GM23248 (cell line): ENCODE results near the gene ENPP6. TPM values are rescaled to one million over a fixed set of nuclear protein-coding genes. Genes with fewer than 3 reads are reported as not detected.

Source experiments
- DNase-seq: peaks from one replicate; pipeline ENCODE4 v3.0.0-alpha.2; 2015
- H2AFZ ChIP-seq: fragments of 200-600 bp; sonication (generic); 2 replicates; pipeline ENCODE4 v1.6.1; 2016; ENCODE audit warnings: antibody characterized with exemption
- H3F3A ChIP-seq: fragments of 200-600 bp; sonication (generic); 2 replicates; pipeline ENCODE4 v1.6.1; 2016; ENCODE audit warnings: mild to moderate bottlenecking, antibody characterized with exemption, mixed run types; ENCODE audit not compliant: insufficient read depth
- H3K27ac ChIP-seq: fragments of 200-600 bp; sonication (generic); 2 replicates; pipeline ENCODE4 v1.5.1; 2016; ENCODE audit warnings: mild to moderate bottlenecking
- H3K27me3 ChIP-seq: fragments of 200-600 bp; sonication (generic); replicated peaks from 2 replicates; pipeline ENCODE4 v1.6.1; 2016; ENCODE audit warnings: mild to moderate bottlenecking; ENCODE audit not compliant: insufficient read depth
- H3K36me3 ChIP-seq: fragments of 200-600 bp; sonication (generic); 2 replicates; pipeline ENCODE4 v1.6.1; 2016; ENCODE audit warnings: low read depth, mild to moderate bottlenecking
- H3K4me1 ChIP-seq: fragments of 200-600 bp; sonication (generic); 2 replicates; pipeline ENCODE4 v1.6.1; 2016; ENCODE audit warnings: mild to moderate bottlenecking; ENCODE audit not compliant: insufficient read depth
- H3K4me2 ChIP-seq: fragments of 200-600 bp; sonication (generic); one replicate; pipeline ENCODE4 v1.6.1; 2016; ENCODE audit warnings: mild to moderate bottlenecking; ENCODE audit not compliant: unreplicated experiment
- H3K4me3 ChIP-seq: fragments of 200-600 bp; sonication (generic); 2 replicates; pipeline ENCODE4 v1.5.1; 2016; ENCODE audit warnings: mild to moderate bottlenecking
- H3K79me2 ChIP-seq: fragments of 200-600 bp; sonication (generic); 2 replicates; pipeline ENCODE4 v1.6.1; 2016; ENCODE audit warnings: mild to moderate bottlenecking; ENCODE audit not compliant: insufficient read depth
- H3K9ac ChIP-seq: fragments of 200-600 bp; sonication (generic); 2 replicates; pipeline ENCODE4 v1.6.1; 2016; ENCODE audit warnings: mild to moderate bottlenecking
- H3K9me2 ChIP-seq: fragments of 200-600 bp; sonication (generic); 2 replicates; pipeline ENCODE4 v1.6.1; 2016; ENCODE audit warnings: mixed run types, mild to moderate bottlenecking, moderate library complexity; ENCODE audit not compliant: insufficient read depth
- H3K9me3 ChIP-seq: fragments of 200-600 bp; sonication (generic); one replicate; pipeline ENCODE4 v1.6.1; 2017; ENCODE audit warnings: low read depth
- H4K20me1 ChIP-seq: fragments of 200-600 bp; sonication (generic); 2 replicates; pipeline ENCODE4 v1.6.0; 2016; ENCODE audit not compliant: insufficient read depth
- EZH2 ChIP-seq: fragments of 200-600 bp; sonication (generic); IDR thresholded peaks from 2 replicates; pipeline ENCODE4 v1.6.1; 2018; ENCODE audit warnings: antibody characterized with exemption, mild to moderate bottlenecking; ENCODE audit not compliant: insufficient read depth, poor library complexity, severe bottlenecking
- EZH2phosphoT487 ChIP-seq: fragments of 200-600 bp; sonication (generic); IDR thresholded peaks from 2 replicates; pipeline ENCODE4 v1.6.1; 2018; ENCODE audit warnings: antibody characterized with exemption, moderate library complexity, mild to moderate bottlenecking, low read depth; ENCODE audit not compliant: insufficient read depth
- WGBS, 2 experiments: methylation state at CpG; one replicate each; pipeline ENCODE4 v1.1.6; 2015 to 2017; ENCODE audit warnings: low lambda C conversion rate in 2 of 2, low coverage in 1 of 2; ENCODE audit errors: missing lambda C conversion rate in 2 of 2; 5-methylcytosine and 5-hydroxymethylcytosine counted together
- in situ Hi-C: fragments of 300-500 bp; cut with MboI; formaldehyde crosslinking; loops from 2 replicates; pipeline ENCODE4 v1.15.0; 2020
- polyA plus RNA-seq: library from polyadenylated mRNA; unstranded; fragments of >200 nt; fragmentation: Nextera tagmentation; extraction: Ambion mirVana; gene quantifications from 2 replicates; pipeline ENCODE4 v1.2.1, GENCODE V29; 2016
- total RNA-seq: library from RNA; depleted of rRNA; stranded (reverse); fragments of >200 nt; shearing (Covaris generic); gene quantifications from 2 replicates; pipeline ENCODE4 v1.2.3, GENCODE V29; 2014

ENPP6 gene
- total and polyA plus RNA-seq, 2 experiments from 2014 or later: not detected

DNA sequence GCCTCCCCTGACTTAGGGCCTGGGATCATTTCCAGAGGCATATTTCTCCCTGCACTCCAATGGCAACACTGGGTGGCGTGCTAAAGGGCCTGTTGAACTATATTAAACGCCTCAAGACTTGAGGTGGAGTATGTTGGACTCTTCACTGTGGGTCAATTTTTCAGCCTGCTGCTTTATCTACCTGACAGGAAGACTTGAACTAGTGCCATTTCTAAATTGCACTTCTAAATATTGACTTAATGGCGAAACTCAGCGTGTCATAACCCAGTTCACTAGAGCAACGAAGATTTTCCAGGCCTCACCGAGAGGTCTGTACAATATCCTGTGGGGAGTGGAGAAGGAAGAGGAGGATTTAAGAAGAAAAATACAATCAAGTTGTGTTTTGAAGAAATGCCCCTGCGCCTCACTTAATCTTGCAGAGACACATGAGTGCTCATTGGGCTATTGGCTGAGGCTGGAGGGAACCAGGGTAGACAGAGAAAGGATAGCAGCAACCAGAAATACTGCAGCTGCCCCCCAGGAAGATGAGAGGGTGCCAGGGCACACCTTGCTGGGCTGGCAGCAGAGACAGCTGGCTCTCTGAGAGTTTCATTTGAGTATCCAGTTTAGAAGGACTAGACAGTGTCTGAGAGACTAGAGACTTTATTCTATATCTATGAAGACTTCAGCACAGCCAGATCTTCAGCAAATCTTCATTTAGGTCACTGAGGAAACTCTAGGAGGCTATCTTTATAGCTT is 67.4 kb downstream of the ENPP6 start:
- H3F3A ChIP-seq: no peaks in the 10 kb centered on the region
- H3K9me2 ChIP-seq: no peaks in the 10 kb centered on the region
- H2AFZ ChIP-seq: no peak overlapping the region
- no peaks in the 10 kb centered on the region for H3K27me3 ChIP-seq
- H3K4me1 ChIP-seq: peaks cover 4% of the 10 kb centered on the region; the same call in 1 of the 2 replicates
- H3K36me3 ChIP-seq: no peaks in the 10 kb centered on the region
- no peak overlapping the region for H3K27ac ChIP-seq
- H4K20me1 ChIP-seq: no peaks in the 10 kb centered on the region
- no peak overlapping the region for H3K4me3 ChIP-seq
- no peak for TF ChIP-seq EZH2phosphoT487
- no peak for TF ChIP-seq EZH2
- no peak for DNase-seq
- in situ Hi-C loops: no loop called here
- H3K9me3 ChIP-seq: no peaks in the 10 kb centered on the region
- WGBS, 2 experiments: 50 to 52% methylated on average over 7 of the region's 7 CpGs
- H3K79me2 ChIP-seq: no peaks in the 10 kb centered on the region
- no peak overlapping the region for H3K4me2 ChIP-seq
- H3K9ac ChIP-seq: no peak overlapping the region

DNA sequence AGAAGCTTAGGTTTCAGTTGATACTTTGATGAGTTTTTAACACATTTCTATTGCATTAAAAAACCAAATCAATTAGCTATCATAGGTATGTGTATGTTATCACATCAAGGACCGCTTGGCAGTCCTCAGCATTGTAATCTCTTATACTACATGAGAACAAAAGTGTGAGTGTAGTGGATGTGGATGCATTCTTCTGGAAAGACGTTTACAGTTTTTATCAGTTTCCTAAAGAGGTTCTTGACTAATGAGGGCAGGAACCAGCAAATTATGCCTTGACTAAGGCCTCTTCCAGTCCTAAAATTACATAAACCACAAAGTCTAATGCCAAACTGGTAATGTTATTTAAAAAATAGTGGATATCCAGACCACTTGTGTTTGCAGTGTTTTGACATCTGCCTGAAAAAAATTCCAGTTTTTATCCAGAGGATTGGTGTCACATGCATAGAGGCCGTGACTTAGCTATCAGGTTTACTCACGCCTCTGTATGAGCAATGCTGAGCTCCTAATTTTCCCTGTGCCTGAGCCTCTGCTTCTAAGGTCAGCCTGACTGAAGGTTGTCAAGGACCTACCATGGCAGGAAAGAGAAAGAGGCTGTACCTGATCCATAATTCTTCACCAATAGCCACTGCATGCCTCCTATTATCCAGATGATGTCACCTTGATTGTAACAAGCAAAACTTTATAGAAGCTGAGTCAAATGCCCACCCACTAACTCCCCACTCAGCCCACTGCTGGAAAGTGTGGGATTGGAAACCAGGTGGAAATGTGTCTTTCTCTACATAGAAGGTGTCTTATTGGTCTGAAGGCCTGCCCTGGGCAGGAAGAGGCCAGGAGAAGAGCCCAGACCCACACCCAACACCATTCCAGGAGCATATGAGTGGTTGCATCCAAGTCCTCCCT is 68.7 kb downstream of the ENPP6 start:
- WGBS, 2 experiments: 26 to 28% methylated on average over 4 of the region's 4 CpGs
- H3K9ac ChIP-seq: no peak overlapping the region
- no peak overlapping the region for H3K4me3 ChIP-seq
- H3K27ac ChIP-seq: no peak overlapping the region
- in situ Hi-C loops: no loop called here
- H3F3A ChIP-seq: no peaks in the 10 kb centered on the region
- no peaks in the 10 kb centered on the region for H3K79me2 ChIP-seq
- H2AFZ ChIP-seq: no peak overlapping the region
- peak; percentile 25 for DNase-seq
- peaks cover 4% of the 10 kb centered on the region; the same call in 1 of the 2 replicates for H3K4me1 ChIP-seq
- TF ChIP-seq EZH2 (no peak), EZH2phosphoT487 (no peak)
- H3K4me2 ChIP-seq: no peak overlapping the region
- H3K9me3 ChIP-seq: no peaks in the 10 kb centered on the region
- H3K36me3 ChIP-seq: no peaks in the 10 kb centered on the region
- no peaks in the 10 kb centered on the region for H4K20me1 ChIP-seq
- no peaks in the 10 kb centered on the region for H3K9me2 ChIP-seq
- H3K27me3 ChIP-seq: no peaks in the 10 kb centered on the region

DNA sequence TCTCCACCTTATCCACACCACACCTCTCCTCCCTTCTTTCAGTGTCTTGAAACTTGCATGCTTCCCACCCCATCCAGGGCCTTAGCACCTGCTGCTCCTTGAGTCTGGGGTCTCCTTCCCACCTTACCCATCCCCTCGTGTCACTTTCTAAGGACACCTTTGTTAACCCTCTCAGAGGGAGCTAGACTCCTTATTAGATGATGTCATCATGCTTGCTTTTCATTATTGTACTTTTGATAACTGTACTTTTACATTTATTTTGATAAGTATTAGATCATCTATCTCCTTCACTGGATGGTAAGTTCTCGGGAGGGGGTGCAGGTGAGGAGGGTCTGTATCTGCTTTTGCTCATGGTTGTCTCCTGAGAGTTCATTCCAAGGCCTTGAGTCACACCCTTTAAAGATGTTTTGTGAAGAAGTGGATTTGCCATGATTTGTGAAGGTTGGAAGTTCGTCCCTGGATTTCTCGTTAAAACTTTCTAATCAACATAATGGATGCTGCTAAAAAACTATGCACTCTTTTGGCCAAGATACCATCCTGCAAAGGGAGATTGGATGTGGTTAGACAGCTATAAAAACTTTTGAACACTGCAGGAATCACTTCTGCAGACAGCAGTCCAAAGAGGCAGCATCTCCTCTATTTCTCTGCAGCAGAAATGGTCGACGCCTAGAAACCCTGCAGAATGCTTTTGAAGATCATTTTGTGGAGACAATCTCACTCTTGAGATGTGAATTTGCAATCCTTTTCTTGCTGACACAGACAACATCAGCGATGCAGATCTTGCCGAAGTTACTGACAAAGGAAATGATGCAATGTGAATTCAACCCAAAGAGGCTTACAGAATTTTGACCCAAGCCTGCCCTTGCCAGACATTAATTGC is 69.6 kb downstream of the ENPP6 start:
- H3K79me2 ChIP-seq: no peaks in the 10 kb centered on the region
- H3K9ac ChIP-seq: no peak overlapping the region
- H3K4me3 ChIP-seq: no peak overlapping the region
- H3K4me1 ChIP-seq: peaks cover 4% of the 10 kb centered on the region; the same call in 1 of the 2 replicates
- no peaks in the 10 kb centered on the region for H3F3A ChIP-seq
- TF ChIP-seq EZH2phosphoT487: no peak
- TF ChIP-seq EZH2: no peak
- WGBS, 2 experiments: 5 to 6% methylated on average over 8 of the region's 8 CpGs
- H3K27me3 ChIP-seq: no peaks in the 10 kb centered on the region
- no peak overlapping the region for H3K27ac ChIP-seq
- in situ Hi-C loops: no loop called here
- H2AFZ ChIP-seq: no peak overlapping the region
- no peak overlapping the region for H3K4me2 ChIP-seq
- DNase-seq: peak; percentile 15
- no peaks in the 10 kb centered on the region for H3K9me2 ChIP-seq
- no peaks in the 10 kb centered on the region for H3K36me3 ChIP-seq
- no peaks in the 10 kb centered on the region for H3K9me3 ChIP-seq
- no peaks in the 10 kb centered on the region for H4K20me1 ChIP-seq

DNA sequence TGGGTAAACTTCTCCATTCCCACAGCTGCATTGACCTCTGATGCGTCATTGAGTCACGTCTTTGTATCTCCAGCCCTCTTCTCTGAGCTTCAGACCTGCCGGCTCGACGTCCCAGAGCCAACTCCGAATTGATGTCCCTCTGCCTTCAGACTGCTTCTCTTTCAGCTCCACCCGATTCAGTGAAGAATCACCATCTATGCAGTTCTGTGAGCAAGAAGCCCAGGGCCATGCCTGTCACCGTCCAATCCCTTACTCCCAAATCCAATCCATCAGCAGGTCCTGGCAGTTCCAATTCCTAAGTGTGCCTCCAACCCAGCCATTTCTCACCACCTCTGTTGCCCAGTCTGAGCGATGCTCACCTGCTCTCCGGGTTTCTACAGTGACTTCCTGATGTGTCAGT is 70.7 kb downstream of the ENPP6 start:
- no peaks in the 10 kb centered on the region for H3K79me2 ChIP-seq
- no peaks in the 10 kb centered on the region for H3K9me3 ChIP-seq
- in situ Hi-C loops: no loop called here
- H3K27ac ChIP-seq: no peak overlapping the region
- no peaks in the 10 kb centered on the region for H3K27me3 ChIP-seq
- no peaks in the 10 kb centered on the region for H4K20me1 ChIP-seq
- no peak overlapping the region for H3K4me3 ChIP-seq
- no peaks in the 10 kb centered on the region for H3K36me3 ChIP-seq
- WGBS, 2 experiments: 41 to 44% methylated on average over 10 of the region's 10 CpGs
- peaks cover 4% of the 10 kb centered on the region; the same call in 1 of the 2 replicates for H3K4me1 ChIP-seq
- no peak overlapping the region for H3K9ac ChIP-seq
- no peaks in the 10 kb centered on the region for H3K9me2 ChIP-seq
- no peaks in the 10 kb centered on the region for H3F3A ChIP-seq
- no peak overlapping the region for H3K4me2 ChIP-seq
- DNase-seq: no peak
- no peak for TF ChIP-seq EZH2phosphoT487
- TF ChIP-seq EZH2: no peak
- H2AFZ ChIP-seq: no peak overlapping the region
